K562 (cell line): ENCODE results near the gene ITPKB. TPM values are rescaled to one million over a fixed set of nuclear protein-coding genes. Genes with fewer than 3 reads are reported as not detected.

Source experiments
- ATAC-seq: fragments of 200-7000 bp; cut with Tn5 transposase; 3 replicates; pipeline ENCODE4 v1.9.1; 2020; ENCODE audit warnings: moderate library complexity
- BruUV-seq: library from RNA; stranded (reverse); fragments of 400-500 nt; replicated peaks from 2 replicates; lab custom pipeline; 2021; lab: Mats Ljungman, UMichigan
- CTCF ChIA-PET: fragments of 300-600 bp; formaldehyde crosslinking; extraction: SDS; loops from one replicate; lab custom pipeline; 2021; ENCODE audit warnings: low intra/inter-chr PET ratio; lab: Yijun Ruan, JAX
- POLR2A ChIA-PET: fragments of 300-600, 350-650 bp; sonication (Branson Sonifier 250); formaldehyde crosslinking; extraction: SDS; loops from one replicate; lab custom pipeline; 2021; ENCODE audit warnings: antibody characterized with exemption, inconsistent platforms; lab: Yijun Ruan, JAX
- DNase-seq, 4 experiments: peaks; one replicate each; pipeline versions ENCODE4 v3.0.0 to v3.0.0-alpha.2; 2011 to 2018; ENCODE audit warnings: low spot score in 3 of 4, mixed read lengths in 3 of 4; ENCODE audit errors: extremely low read depth in 1 of 4
- FAIRE-seq: peaks from 2 replicates; lab custom pipeline; 2011; peaks lifted over from hg19 to GRCh38; lab: Jason Lieb, UNC
- H2AFZ ChIP-seq: 2 replicates; pipeline ENCODE4 v1.6.0; 2011; ENCODE audit warnings: low read depth, low read length, control low read depth, inconsistent platforms
- H3K27ac ChIP-seq: fragments of 200-600 bp; 3 replicates; pipeline ENCODE4 v1.8.0; 2011; ENCODE audit warnings: low read depth, mild to moderate bottlenecking, control low read depth, inconsistent platforms, low read length, moderate library complexity, mixed read lengths; ENCODE audit errors: extremely low read depth
- H3K27me3 ChIP-seq, 2 experiments: fragments of 300-600 bp in 1 of 2; 2 replicates in 1 of 2; 3 replicates in 1 of 2; pipeline versions ENCODE4 v1.6.0 to v1.8.0; 2011; ENCODE audit warnings: inconsistent platforms in 2 of 2, low read length in 2 of 2, mild to moderate bottlenecking in 1 of 2, mixed read lengths in 1 of 2, moderate library complexity in 1 of 2; ENCODE audit not compliant: control insufficient read depth in 2 of 2, insufficient read depth in 2 of 2
- H3K36me3 ChIP-seq: fragments of 300-600 bp; 3 replicates; pipeline ENCODE4 v1.8.0; 2011; ENCODE audit warnings: mild to moderate bottlenecking, low read length, inconsistent platforms; ENCODE audit not compliant: control insufficient read depth, insufficient read depth
- H3K4me1 ChIP-seq, 2 experiments: fragments of 200-600 bp in 1 of 2; replicated peaks in 1 of 2; 2 replicates in 1 of 2; 3 replicates in 1 of 2; pipeline versions ENCODE4 v1.5.1 to v1.8.0; 2011; ENCODE audit warnings: inconsistent platforms in 2 of 2, low read length in 2 of 2, mild to moderate bottlenecking in 1 of 2, mixed read lengths in 1 of 2, moderate library complexity in 1 of 2; ENCODE audit not compliant: control insufficient read depth in 2 of 2, insufficient read depth in 2 of 2
- H3K4me2 ChIP-seq: 2 replicates; pipeline ENCODE4 v1.6.1; 2011; ENCODE audit warnings: low read length, control low read depth, inconsistent platforms, mixed read lengths; ENCODE audit not compliant: insufficient read depth
- H3K4me3 ChIP-seq: fragments of 200-600 bp; sonication (generic), shearing (Covaris generic); 2 replicates; pipeline ENCODE4 v1.5.1; 2016; ENCODE audit warnings: control low read depth, inconsistent platforms
- H3K79me2 ChIP-seq: fragments of 200-600 bp; 3 replicates; pipeline ENCODE4 v1.8.0; 2011; ENCODE audit warnings: low read length, inconsistent platforms; ENCODE audit not compliant: control insufficient read depth, insufficient read depth
- H3K9ac ChIP-seq, 2 experiments: 2 replicates each; pipeline versions ENCODE4 v1.6.0 to v1.6.1; 2011; ENCODE audit warnings: low read depth in 2 of 2, low read length in 2 of 2, control low read depth in 1 of 2, inconsistent platforms in 1 of 2, mild to moderate bottlenecking in 1 of 2, mixed read lengths in 1 of 2; ENCODE audit not compliant: insufficient read depth in 1 of 2
- H3K9me1 ChIP-seq: one replicate; pipeline ENCODE4 v1.6.0; 2011; ENCODE audit warnings: inconsistent platforms, mild to moderate bottlenecking, low read length, moderate library complexity; ENCODE audit not compliant: control insufficient read depth, insufficient read depth
- H3K9me3 ChIP-seq: replicated peaks from 2 replicates; pipeline ENCODE4 v1.5.1; 2011; ENCODE audit warnings: low read depth, low read length, inconsistent platforms; ENCODE audit not compliant: control insufficient read depth, insufficient read depth
- H4K20me1 ChIP-seq: replicated peaks from 2 replicates; pipeline ENCODE4 v1.6.1; 2011; ENCODE audit warnings: low read length, inconsistent platforms, mixed read lengths; ENCODE audit not compliant: control insufficient read depth, insufficient read depth
- CBFA2T3 ChIP-seq: fragments of 450-650 bp; IDR thresholded peaks from 2 replicates; pipeline ENCODE4 v1.6.1; 2017
- ELF2 ChIP-seq: fragments of 250-450 bp; sonication (Bioruptor Pico); IDR thresholded peaks from 2 replicates; pipeline ENCODE4 v1.5.0; 2021; ENCODE audit warnings: mild to moderate bottlenecking
- FOXP1 ChIP-seq: sonication (generic); formaldehyde crosslinking; IDR thresholded peaks from 2 replicates; pipeline ENCODE4 v1.8.0; 2022; ENCODE audit warnings: mild to moderate bottlenecking, missing genetic modification reagents
- GTF2E2 ChIP-seq: fragments of 200-800 bp; sonication (Bioruptor generic); IDR thresholded peaks from 2 replicates; pipeline ENCODE4 v1.6.1; 2016; ENCODE audit warnings: missing genetic modification characterization, missing compliant biosample characterization
- KDM2B ChIP-seq: fragments of 250-450 bp; sonication (Bioruptor Pico); IDR thresholded peaks from 2 replicates; pipeline ENCODE4 v1.8.0; 2021; ENCODE audit warnings: mild to moderate bottlenecking, moderate library complexity
- NFIX ChIP-seq: fragments of 250-450 bp; sonication (Bioruptor Pico); IDR thresholded peaks from 2 replicates; pipeline ENCODE4 v1.4.0; 2020; ENCODE audit warnings: low read depth, mild to moderate bottlenecking, moderate library complexity
- SPI1 ChIP-seq: IDR thresholded peaks from 2 replicates; pipeline ENCODE4 v1.6.1; 2011; ENCODE audit warnings: low read depth, low read length, control low read depth, borderline replicate concordance
- ZBTB7A ChIP-seq: IDR thresholded peaks from 2 replicates; pipeline ENCODE4 v1.6.1; 2011; ENCODE audit warnings: low read depth, mild to moderate bottlenecking, low read length, moderate library complexity, borderline replicate concordance; ENCODE audit not compliant: control insufficient read depth
- WGBS: fragments of 100-300 bp; shearing (Covaris generic); methylation state at CpG from one replicate; pipeline ENCODE4 v1.1.6; 2016; ENCODE audit warnings: low coverage, mixed read lengths; ENCODE audit not compliant: insufficient coverage; ENCODE audit errors: missing lambda C conversion rate; 5-methylcytosine and 5-hydroxymethylcytosine counted together
- in situ Hi-C: fragments of 300-500 bp; cut with MboI; formaldehyde crosslinking; loops from 4 replicates; pipeline ENCODE4 v1.15.0; 2018; ENCODE audit warnings: inconsistent platforms, mixed read lengths
- intact Hi-C: fragments of 100-400 bp; cut with micrococcal nuclease; formaldehyde crosslinking; loops from 2 replicates; pipeline ENCODE4 v1.14.2; 2022
- polyA plus RNA-seq, 8 experiments: library from polyadenylated mRNA; depleted of rRNA in 4 of 8; stranded (reverse) in 5 of 8; unstranded in 3 of 8; fragments of >200 nt; fragmentation: Nextera tagmentation in 2 of 8; fragmentation: Illumina TruSeq in 1 of 8; extraction: Ambion mirVana in 2 of 8; extraction: Trizol in 1 of 8; gene quantifications; 2 replicates each; pipeline versions ENCODE4 v1.2.1 to v1.2.3, GENCODE V29; 2011 to 2014; ENCODE audit warnings: inconsistent platforms in 1 of 8, missing spikeins in 1 of 8
- total RNA-seq, 7 experiments: library from RNA; depleted of rRNA in 6 of 7; stranded (reverse); fragments of >200 nt in 6 of 7; fragmentation: Illumina TruSeq in 2 of 7; extraction: Trizol in 2 of 7; gene quantifications; 2 replicates each; pipeline versions ENCODE4 v1.2.1 to v1.2.3, GENCODE V29; 2011 to 2021; ENCODE audit warnings: low replicate concordance in 1 of 7

Gene ITPKB
- total and polyA plus RNA-seq, 9 of the 15 experiments (the other 6 are each of a cell fraction or from before 2014, with no cell fraction given), result 0.01 to 0.22 TPM; not detected in 7

GRCh38 chr1:226606311-226607267 lies 132.5 kb downstream of the ITPKB start:
- Histone ChIP-seq H3K4me3 (no peak overlapping the region), H4K20me1 (no peaks in the 10 kb centered on the region; the same call in 1 of the 2 replicates), H2AFZ (no peak overlapping the region), H3K4me2 (no peak overlapping the region), H3K79me2 (no peaks in the 10 kb centered on the region), H3K9me1 (peaks cover 7% of the 10 kb centered on the region), H3K9ac (no peak overlapping the region), H3K36me3 (no peaks in the 10 kb centered on the region), H3K27ac (no peak overlapping the region), H3K9me3 (no peaks in the 10 kb centered on the region), H3K27me3 (peaks cover 52 to 88% of the 10 kb centered on the region in 2 experiments)
- ATAC-seq (no peak), FAIRE-seq (no peak)
- intact Hi-C loops (loop anchor here (10.0 kb wide), 1 partner anchor 482 kb away; no protein-coding TSS in a partner anchor), in situ Hi-C loops (no loop called here)
- ChIA-PET POLR2A (interaction anchor here (0.8 to 1.5 kb wide), 3 partner anchors 8 to 411 kb away, joined by 3 to 5 read pairs (median 4); no protein-coding TSS in a partner anchor), CTCF (no interaction called here)
- no TSS peak for BruUV-seq
- TF ChIP-seq KDM2B (CRISPR knock-in tag) (no peak), NFIX (CRISPR knock-in tag) (no peak), ZBTB7A (no peak), ELF2 (CRISPR knock-in tag) (no peak), CBFA2T3 (no peak), FOXP1 (CRISPR knock-in tag) (no peak), SPI1 (no peak), GTF2E2 (tag) (no peak)
- TF ChIP-seq, all 486 proteins: peak for 0
- DNase-seq, result no peak
- 2% methylated on average over 11 of the region's 11 CpGs for WGBS
- H3K4me1 ChIP-seq, result peaks cover 0 to 5% of the 10 kb centered on the region in 2 experiments; a peak in 1 of 5 replicates
